Astrocyte of the spinal cord (primary cell): ENCODE measurements around the gene ADAMTS18.
A peak's percentile ranks its signal among the peaks of the same experiment; 100 is the strongest.

ENCODE experiments used
- DNase-seq: peaks from one replicate; pipeline ENCODE4 v3.0.0; 2011; ENCODE audit warnings: low read depth, low spot score
- H3K4me3 ChIP-seq: 2 replicates; pipeline ENCODE4 v1.5.1; 2011; ENCODE audit warnings: low read depth, mild to moderate bottlenecking, low read length, moderate library complexity
- in situ Hi-C: cut with HindIII; loops from 2 replicates; pipeline ENCODE4 v1.10.0; 2017; ENCODE audit warnings: low sequenced_read_pairs
- TF ChIP-seq, protein P1 (sequence below): IDR thresholded peaks from 2 replicates; pipeline ENCODE4 v1.5.1; 2012; ENCODE audit warnings: low read depth, mild to moderate bottlenecking, low read length, inconsistent platforms

The ADAMTS18 gene

DNA sequence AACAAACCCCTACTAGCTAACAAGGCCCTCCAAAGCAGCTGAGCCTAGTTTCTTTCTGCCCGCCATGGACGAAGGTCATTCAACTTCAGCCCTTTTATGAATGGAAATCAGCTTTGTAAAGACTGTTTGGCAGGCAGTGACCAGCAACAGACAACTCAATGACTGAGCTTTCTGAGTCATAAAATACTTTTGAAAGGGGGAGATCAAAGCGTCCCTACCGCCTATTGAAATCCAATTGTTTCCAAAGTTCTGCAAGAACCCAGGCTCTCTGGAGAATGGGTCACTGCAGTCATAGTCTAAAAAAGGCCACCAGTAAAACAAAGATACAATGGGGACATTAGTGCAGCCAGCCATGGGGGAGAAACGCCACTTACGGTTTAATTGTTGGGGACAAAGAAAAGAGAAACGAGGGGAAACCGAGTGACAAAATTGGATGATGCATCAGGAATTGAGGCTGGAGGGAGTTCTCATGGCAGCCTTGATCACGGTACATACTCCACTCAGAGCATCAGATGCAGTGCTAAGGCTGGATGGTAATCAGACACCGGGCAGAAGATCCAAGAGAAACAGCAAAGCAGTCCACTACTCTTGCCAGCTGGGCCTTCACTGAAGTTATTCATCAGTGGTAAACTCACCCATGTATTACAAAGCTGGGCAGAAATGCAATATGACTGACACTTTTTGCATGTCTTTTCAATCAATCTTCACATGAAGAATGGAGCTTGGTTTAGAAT lies 9.8 kb downstream of the ADAMTS18 start:
- in situ Hi-C loops: no loop called here
- DNase-seq: peak; percentile 24
- H3K4me3 ChIP-seq: no peak overlapping the region
- TF ChIP-seq, protein P1, sequence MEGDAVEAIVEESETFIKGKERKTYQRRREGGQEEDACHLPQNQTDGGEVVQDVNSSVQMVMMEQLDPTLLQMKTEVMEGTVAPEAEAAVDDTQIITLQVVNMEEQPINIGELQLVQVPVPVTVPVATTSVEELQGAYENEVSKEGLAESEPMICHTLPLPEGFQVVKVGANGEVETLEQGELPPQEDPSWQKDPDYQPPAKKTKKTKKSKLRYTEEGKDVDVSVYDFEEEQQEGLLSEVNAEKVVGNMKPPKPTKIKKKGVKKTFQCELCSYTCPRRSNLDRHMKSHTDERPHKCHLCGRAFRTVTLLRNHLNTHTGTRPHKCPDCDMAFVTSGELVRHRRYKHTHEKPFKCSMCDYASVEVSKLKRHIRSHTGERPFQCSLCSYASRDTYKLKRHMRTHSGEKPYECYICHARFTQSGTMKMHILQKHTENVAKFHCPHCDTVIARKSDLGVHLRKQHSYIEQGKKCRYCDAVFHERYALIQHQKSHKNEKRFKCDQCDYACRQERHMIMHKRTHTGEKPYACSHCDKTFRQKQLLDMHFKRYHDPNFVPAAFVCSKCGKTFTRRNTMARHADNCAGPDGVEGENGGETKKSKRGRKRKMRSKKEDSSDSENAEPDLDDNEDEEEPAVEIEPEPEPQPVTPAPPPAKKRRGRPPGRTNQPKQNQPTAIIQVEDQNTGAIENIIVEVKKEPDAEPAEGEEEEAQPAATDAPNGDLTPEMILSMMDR: no peak

DNA sequence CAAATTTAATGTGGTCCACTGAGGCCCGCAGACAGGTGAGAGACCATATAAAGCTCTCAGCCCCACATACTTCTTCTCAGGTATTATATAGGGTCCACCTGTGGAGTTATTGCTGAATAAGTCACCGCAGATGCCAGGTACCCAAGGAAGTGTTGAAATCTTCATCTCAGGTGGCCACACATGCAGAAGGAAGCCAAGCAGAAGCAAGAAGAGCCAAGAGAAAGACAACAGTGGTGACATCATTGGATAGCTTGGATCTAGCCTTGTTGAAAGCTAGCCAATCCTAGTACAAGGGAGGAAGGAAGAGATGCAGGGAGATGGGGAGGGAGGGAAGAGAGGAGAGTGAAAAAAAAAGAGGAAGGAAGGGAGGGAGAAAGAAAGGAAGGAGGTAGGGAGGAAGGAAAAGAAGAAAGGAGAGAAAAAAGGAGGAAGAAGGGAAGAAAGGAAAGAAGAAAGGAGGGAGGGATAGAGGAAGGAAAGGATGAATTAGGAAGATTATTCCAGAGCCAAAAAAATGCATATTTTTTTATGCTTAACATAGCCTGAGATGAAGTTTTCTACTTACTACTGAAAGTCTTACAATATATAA lies 12.5 kb downstream of the ADAMTS18 start:
- TF ChIP-seq, protein P1: no peak
- H3K4me3 ChIP-seq: no peak overlapping the region
- no peak for DNase-seq
- in situ Hi-C loops: no loop called here

DNA sequence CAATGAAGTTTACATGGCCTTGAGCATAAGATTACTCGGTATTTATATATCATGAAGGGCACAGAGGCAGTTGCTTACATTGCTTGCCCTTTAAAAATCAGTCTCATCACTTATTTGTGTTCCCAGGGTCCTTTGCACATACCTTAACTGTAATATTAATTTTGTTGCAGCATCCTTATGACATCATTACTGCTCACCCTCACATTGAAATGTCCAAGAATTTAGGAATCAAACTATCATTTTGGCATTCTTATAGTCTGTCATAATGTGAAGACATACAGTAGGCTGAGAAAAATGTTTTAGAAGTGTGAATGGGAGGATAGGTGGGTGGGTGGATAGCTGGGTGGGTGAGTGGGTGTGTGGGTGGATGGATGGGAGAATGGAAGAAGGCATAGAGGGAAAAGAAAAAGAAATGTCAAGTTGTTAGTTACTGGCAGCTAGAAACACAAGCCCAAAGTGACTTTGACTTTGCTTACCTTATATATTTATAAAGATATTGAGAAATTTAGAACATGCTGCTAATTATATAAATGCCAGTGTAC lies 17.8 kb downstream of the ADAMTS18 start:
- TF ChIP-seq, protein P1: no peak

DNA sequence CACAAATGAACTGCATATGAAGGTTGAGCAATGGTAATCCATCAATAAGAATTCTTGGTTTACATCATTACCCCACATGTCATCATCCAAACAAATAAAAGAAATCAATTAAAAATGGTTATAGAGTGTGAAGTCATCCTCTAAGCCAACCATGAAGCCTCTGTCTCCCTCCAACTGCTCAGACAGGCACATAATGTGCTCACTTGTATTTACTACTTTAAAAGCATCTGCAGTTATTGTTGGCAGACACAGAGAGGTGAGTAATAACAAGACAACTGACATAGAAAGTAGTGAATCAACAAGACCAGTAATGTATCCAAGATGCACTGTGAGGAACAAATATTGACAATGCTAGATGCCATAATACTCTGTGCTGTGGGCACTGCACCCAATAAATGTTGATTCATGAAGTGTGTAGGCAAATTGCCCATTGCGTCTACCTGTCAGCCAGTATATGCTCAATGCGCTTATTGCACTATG lies 20.0 kb downstream of the ADAMTS18 start:
- peak; percentile 49 for DNase-seq
- in situ Hi-C loops: no loop called here
- TF ChIP-seq, protein P1: no peak

More for the DNA sequence above, 17.8 kb downstream of the ADAMTS18 start:
- H3K4me3 ChIP-seq: no peak overlapping the region
- DNase-seq: no peak
- in situ Hi-C loops: no loop called here

DNA sequence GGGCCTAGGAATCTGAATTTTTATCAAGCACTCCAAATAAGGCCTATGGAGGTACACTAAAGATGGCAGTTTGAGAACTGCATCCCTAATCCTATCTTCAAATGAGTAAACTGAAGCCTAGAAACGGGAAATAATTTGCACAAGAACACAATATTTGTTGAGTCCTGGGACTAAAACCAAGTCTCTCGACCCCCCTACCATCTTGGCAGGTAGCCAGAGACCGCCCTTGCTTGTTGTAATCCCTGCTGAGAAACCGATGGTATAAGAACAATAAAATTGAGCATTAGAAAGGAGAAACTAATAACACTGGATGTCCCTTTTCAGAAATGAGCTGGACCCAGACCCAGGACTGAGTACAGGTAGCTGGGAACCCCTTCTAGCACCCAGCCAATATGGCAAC lies 24.4 kb downstream of the ADAMTS18 start:
- DNase-seq: no peak
- in situ Hi-C loops: no loop called here
- H3K4me3 ChIP-seq: no peak overlapping the region
- TF ChIP-seq, protein P1: no peak

More for the DNA sequence above, 20.0 kb downstream of the ADAMTS18 start:
- H3K4me3 ChIP-seq: no peak overlapping the region

DNA sequence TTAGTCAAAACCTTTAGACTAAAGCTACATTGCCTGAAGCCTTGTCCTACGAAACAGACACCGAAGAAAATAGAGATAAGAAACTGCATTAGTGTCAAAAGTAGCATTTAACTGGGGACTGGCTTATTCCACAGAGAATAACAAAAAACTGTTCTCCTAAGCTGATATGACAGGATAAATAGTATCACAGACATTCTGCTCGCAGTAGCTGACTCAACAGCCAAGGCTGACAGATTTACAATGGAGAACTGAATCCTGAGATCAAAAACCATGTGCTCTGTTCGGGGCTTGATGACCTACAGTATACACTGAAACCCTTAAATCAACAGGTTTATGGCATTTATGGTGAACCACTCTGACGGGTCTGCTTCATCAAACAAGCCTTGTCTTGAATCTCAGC lies 25.5 kb downstream of the ADAMTS18 start:
- TF ChIP-seq, protein P1: no peak
- DNase-seq: no peak
- in situ Hi-C loops: no loop called here
- H3K4me3 ChIP-seq: no peak overlapping the region
